ENCODE measurements around the gene LCMT1. TPM values are rescaled to one million over a fixed set of nuclear protein-coding genes. Genes with fewer than 3 reads are reported as not detected.
"Not testable (repeated sequence)": the region's sequence is repeated elsewhere in the genome, so short reads cannot be mapped to it uniquely, and the experiment has no call there.

LCMT1 gene
- total RNA-seq, 1 experiment from 2014 or later = 44.2 TPM

DNA sequence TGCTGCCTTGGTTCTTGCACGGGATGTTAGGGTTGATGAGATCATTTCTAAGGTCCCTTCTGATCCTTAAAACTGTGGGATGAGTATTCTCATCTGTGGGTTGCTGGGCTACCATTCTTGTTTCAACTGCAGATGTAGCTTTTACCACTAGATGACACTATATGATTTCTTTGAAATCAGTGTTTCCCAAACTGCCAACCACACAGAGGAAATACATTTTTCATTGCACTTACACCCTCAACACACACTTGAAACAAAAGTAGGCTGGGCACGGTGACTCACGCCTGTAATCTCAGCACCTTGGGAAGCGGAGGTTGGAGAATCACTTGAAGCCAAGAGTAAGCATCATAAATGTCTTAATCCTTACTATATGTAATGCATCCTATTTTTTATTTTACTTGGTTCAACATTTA, 15.3 kb downstream of the LCMT1 start:
- ChIA-PET CTCF (interaction anchor here (0.7 to 2.0 kb wide), 3 partner anchors 75 to 99 kb away, joined by 3 to 19 read pairs (median 3); no protein-coding TSS in a partner anchor), POLR2A (no interaction called here)
- peak; percentile 80 for ATAC-seq
- Histone ChIP-seq H3K27ac (ENCODE audit: low read length) (no peak overlapping the region), H3K27me3 (ENCODE audit: control insufficient read depth, insufficient read depth, low read length) (no peaks in the 10 kb centered on the region), H3K36me3 (ENCODE audit: control insufficient read depth, insufficient read depth, low read length) (peaks cover 3% of the 10 kb centered on the region), H3K4me3 (ENCODE audit: low read depth in 2 of 2, low read length in 2 of 2) (no peak overlapping the region), H3K9me3 (ENCODE audit: control insufficient read depth, insufficient read depth, low read depth, low read length) (no peaks in the 10 kb centered on the region), H3K4me1 (ENCODE audit: control insufficient read depth, insufficient read depth, low read length) (no peaks in the 10 kb centered on the region)
- in situ Hi-C loops (cut with HindIII; ENCODE audit: low pct_unique_long_range_greater_than_20kb, low sequenced_read_pairs) = no loop called here
- no TSS peak for BruUV-seq (replicated peaks)
- intact Hi-C loops (cut with micrococcal nuclease; ENCODE audit: unreplicated experiment) = loop anchor here (1.0 to 5.0 kb wide), 2 partner anchors 72 to 100 kb away; no protein-coding TSS in a partner anchor
- TF ChIP-seq, protein P1, sequence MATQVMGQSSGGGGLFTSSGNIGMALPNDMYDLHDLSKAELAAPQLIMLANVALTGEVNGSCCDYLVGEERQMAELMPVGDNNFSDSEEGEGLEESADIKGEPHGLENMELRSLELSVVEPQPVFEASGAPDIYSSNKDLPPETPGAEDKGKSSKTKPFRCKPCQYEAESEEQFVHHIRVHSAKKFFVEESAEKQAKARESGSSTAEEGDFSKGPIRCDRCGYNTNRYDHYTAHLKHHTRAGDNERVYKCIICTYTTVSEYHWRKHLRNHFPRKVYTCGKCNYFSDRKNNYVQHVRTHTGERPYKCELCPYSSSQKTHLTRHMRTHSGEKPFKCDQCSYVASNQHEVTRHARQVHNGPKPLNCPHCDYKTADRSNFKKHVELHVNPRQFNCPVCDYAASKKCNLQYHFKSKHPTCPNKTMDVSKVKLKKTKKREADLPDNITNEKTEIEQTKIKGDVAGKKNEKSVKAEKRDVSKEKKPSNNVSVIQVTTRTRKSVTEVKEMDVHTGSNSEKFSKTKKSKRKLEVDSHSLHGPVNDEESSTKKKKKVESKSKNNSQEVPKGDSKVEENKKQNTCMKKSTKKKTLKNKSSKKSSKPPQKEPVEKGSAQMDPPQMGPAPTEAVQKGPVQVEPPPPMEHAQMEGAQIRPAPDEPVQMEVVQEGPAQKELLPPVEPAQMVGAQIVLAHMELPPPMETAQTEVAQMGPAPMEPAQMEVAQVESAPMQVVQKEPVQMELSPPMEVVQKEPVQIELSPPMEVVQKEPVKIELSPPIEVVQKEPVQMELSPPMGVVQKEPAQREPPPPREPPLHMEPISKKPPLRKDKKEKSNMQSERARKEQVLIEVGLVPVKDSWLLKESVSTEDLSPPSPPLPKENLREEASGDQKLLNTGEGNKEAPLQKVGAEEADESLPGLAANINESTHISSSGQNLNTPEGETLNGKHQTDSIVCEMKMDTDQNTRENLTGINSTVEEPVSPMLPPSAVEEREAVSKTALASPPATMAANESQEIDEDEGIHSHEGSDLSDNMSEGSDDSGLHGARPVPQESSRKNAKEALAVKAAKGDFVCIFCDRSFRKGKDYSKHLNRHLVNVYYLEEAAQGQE (IDR thresholded peaks at IDR 0.05; ENCODE audit: insufficient read depth in 1 of 2, low read depth in 2 of 2, low read length in 1 of 2) = no peak
- TF ChIP-seq, protein P2, sequence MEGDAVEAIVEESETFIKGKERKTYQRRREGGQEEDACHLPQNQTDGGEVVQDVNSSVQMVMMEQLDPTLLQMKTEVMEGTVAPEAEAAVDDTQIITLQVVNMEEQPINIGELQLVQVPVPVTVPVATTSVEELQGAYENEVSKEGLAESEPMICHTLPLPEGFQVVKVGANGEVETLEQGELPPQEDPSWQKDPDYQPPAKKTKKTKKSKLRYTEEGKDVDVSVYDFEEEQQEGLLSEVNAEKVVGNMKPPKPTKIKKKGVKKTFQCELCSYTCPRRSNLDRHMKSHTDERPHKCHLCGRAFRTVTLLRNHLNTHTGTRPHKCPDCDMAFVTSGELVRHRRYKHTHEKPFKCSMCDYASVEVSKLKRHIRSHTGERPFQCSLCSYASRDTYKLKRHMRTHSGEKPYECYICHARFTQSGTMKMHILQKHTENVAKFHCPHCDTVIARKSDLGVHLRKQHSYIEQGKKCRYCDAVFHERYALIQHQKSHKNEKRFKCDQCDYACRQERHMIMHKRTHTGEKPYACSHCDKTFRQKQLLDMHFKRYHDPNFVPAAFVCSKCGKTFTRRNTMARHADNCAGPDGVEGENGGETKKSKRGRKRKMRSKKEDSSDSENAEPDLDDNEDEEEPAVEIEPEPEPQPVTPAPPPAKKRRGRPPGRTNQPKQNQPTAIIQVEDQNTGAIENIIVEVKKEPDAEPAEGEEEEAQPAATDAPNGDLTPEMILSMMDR (IDR thresholded peaks at IDR 0.05) = peak; percentile 87
- no peak for TF ChIP-seq POLR2AphosphoS5 (IDR thresholded peaks at IDR 0.05; ENCODE audit: low read depth, low read length)
- no peak for DNase-seq (ENCODE audit: low read depth, low spot score)

DNA sequence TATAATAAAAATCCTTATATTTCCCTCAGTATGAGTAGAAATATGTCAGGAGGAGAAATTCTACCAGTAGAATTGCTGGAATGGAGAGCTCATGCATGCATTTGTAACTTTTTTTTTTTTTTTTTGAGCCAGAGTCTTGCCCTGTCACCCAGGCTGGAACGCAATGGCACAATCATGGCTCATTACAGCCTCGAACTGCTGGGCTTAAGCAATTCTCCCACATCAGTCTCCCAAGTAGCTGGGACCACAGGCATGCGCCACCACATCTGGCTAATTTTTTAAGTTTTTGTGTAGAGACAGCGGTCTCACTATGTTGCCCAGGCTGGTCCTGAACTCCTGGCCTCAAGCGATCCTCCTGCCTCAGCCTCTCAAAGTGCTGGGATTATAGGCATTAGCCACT, 21.2 kb downstream of the LCMT1 start:
- CTCF ChIA-PET = interaction anchor here (1.2 kb wide), 1 partner anchor 93 kb away, joined by 3 read pairs; no protein-coding TSS in a partner anchor
- ATAC-seq; H3K27me3 ChIP-seq (ENCODE audit: control insufficient read depth, insufficient read depth, low read length); DNase-seq (ENCODE audit: low read depth, low spot score); POLR2A ChIA-PET; H3K4me1 ChIP-seq (ENCODE audit: control insufficient read depth, insufficient read depth, low read length); H3K27ac ChIP-seq (ENCODE audit: low read length); BruUV-seq (replicated peaks); H3K9me3 ChIP-seq (ENCODE audit: control insufficient read depth, insufficient read depth, low read depth, low read length); in situ Hi-C loops (cut with HindIII; ENCODE audit: low pct_unique_long_range_greater_than_20kb, low sequenced_read_pairs); intact Hi-C loops (cut with micrococcal nuclease; ENCODE audit: unreplicated experiment); H3K4me3 ChIP-seq (ENCODE audit: low read depth in 2 of 2, low read length in 2 of 2); H3K36me3 ChIP-seq (ENCODE audit: control insufficient read depth, insufficient read depth, low read length): not testable (repeated sequence)

DNA sequence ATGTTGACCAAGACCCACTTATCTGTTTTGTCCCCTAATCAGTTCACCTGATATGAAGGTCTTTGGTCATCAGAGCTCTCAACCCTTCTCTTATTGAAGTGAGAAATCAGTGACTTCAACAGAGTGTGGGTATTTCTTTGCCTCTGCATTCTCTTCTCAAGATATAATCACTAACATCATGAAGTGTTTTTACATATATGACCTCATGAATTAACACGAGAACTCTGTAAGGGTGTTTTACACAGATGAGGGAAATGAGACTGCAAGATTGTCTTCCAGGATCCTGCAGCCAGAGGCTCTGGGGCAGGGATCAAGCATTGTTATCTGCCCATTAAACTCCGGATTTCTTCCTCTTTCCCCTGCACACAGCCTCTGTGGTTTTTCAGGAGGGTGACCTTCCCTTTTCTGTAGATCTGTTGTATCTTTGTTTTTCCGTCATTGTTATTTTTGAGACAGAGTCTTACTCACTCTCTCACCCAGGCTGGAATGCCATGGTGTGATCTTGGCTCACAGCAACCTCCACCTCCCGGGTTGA, 22.7 kb downstream of the LCMT1 start:
- H3K36me3 ChIP-seq (ENCODE audit: control insufficient read depth, insufficient read depth, low read length) = peaks cover 5% of the 10 kb centered on the region
- DNase-seq (ENCODE audit: low read depth, low spot score) (no peak), ATAC-seq (no peak)
- H3K27me3 ChIP-seq (ENCODE audit: control insufficient read depth, insufficient read depth, low read length) = no peaks in the 10 kb centered on the region
- TF ChIP-seq TCF7L2 (IDR thresholded peaks at IDR 0.05; ENCODE audit: low read depth, low read length) = no peak
- TF ChIP-seq, protein P1 (IDR thresholded peaks at IDR 0.05; ENCODE audit: insufficient read depth in 1 of 2, low read depth in 2 of 2, low read length in 1 of 2) = no peak
- TF ChIP-seq, protein P2 (IDR thresholded peaks at IDR 0.05) = no peak
- no peak for TF ChIP-seq SIN3A (IDR thresholded peaks at IDR 0.05; ENCODE audit: borderline replicate concordance, insufficient read depth, low read depth, low read length)
- TF ChIP-seq POLR2AphosphoS5 (IDR thresholded peaks at IDR 0.05; ENCODE audit: low read depth, low read length) = no peak
- no TSS peak for BruUV-seq (replicated peaks)
- H3K4me1 ChIP-seq (ENCODE audit: control insufficient read depth, insufficient read depth, low read length) = no peaks in the 10 kb centered on the region
- ChIA-PET POLR2A (interaction anchor here (0.6 kb wide), 1 partner anchor 22 kb away, joined by 3 read pairs; no protein-coding TSS in a partner anchor), CTCF (no interaction called here)
- no peak overlapping the region for H3K27ac ChIP-seq (ENCODE audit: low read length)
- no peak overlapping the region for H3K4me3 ChIP-seq (ENCODE audit: low read depth in 2 of 2, low read length in 2 of 2)
- intact Hi-C loops (cut with micrococcal nuclease; ENCODE audit: unreplicated experiment) = no loop called here
- H3K9me3 ChIP-seq (ENCODE audit: control insufficient read depth, insufficient read depth, low read depth, low read length) = no peaks in the 10 kb centered on the region
- in situ Hi-C loops (cut with HindIII; ENCODE audit: low pct_unique_long_range_greater_than_20kb, low sequenced_read_pairs) = no loop called here
